H9 (cell line): ENCODE results near the gene AFAP1L2. TPM values are rescaled to one million over a fixed set of nuclear protein-coding genes. Genes with fewer than 3 reads are reported as not detected.

Source experiments
- DNase-seq: peaks from one replicate; pipeline ENCODE4 v3.0.0-alpha.2; 2017
- H2AFZ ChIP-seq: one replicate; pipeline ENCODE4 v1.6.1; 2013; ENCODE audit warnings: mild to moderate bottlenecking, low read length, control low read depth, moderate library complexity
- H2AK5ac ChIP-seq: 2 replicates; pipeline ENCODE4 v1.6.1; 2013; ENCODE audit warnings: low read length, control low read depth, mixed read lengths; ENCODE audit not compliant: insufficient read length
- H2BK120ac ChIP-seq: one replicate; pipeline ENCODE4 v1.6.1; 2013; ENCODE audit warnings: low read depth, mild to moderate bottlenecking, low read length, control low read depth, inconsistent platforms; ENCODE audit not compliant: poor library complexity, severe bottlenecking
- H2BK12ac ChIP-seq: 2 replicates; pipeline ENCODE4 v1.6.1; 2013; ENCODE audit warnings: low read length, control low read depth, mixed read lengths, low read depth; ENCODE audit not compliant: insufficient read length
- H2BK15ac ChIP-seq: 2 replicates; pipeline ENCODE4 v1.6.1; 2013; ENCODE audit warnings: low read depth, low read length, control low read depth
- H2BK20ac ChIP-seq: one replicate; pipeline ENCODE4 v1.6.1; 2013; ENCODE audit warnings: low read depth, mild to moderate bottlenecking, low read length, control low read depth, inconsistent platforms; ENCODE audit not compliant: poor library complexity, severe bottlenecking
- H2BK5ac ChIP-seq: 2 replicates; pipeline ENCODE4 v1.6.1; 2013; ENCODE audit warnings: low read length, control low read depth, mixed read lengths; ENCODE audit not compliant: insufficient read length
- H3K14ac ChIP-seq: 2 replicates; pipeline ENCODE4 v1.6.1; 2013; ENCODE audit warnings: low read length, control low read depth; ENCODE audit not compliant: insufficient read depth
- H3K18ac ChIP-seq: 2 replicates; pipeline ENCODE4 v1.6.1; 2013; ENCODE audit warnings: low read depth, mild to moderate bottlenecking, mixed read lengths, low read length, control low read depth; ENCODE audit not compliant: insufficient read length
- H3K23ac ChIP-seq: 2 replicates; pipeline ENCODE4 v1.6.1; 2013; ENCODE audit warnings: low read length, control low read depth, mixed read lengths, low read depth; ENCODE audit not compliant: insufficient read length
- H3K23me2 ChIP-seq: 2 replicates; pipeline ENCODE4 v1.6.1; 2013; ENCODE audit warnings: low read depth, mild to moderate bottlenecking, mixed read lengths, low read length, control low read depth; ENCODE audit not compliant: insufficient read length, poor library complexity, severe bottlenecking
- H3K27ac ChIP-seq: 2 replicates; pipeline ENCODE4 v1.5.1; 2013; ENCODE audit warnings: low read length, control low read depth, mixed read lengths, low read depth; ENCODE audit not compliant: insufficient read length
- H3K27me3 ChIP-seq: 2 replicates; pipeline ENCODE4 v1.6.1; 2013; ENCODE audit warnings: low read length, control low read depth, inconsistent platforms; ENCODE audit not compliant: insufficient read depth
- H3K4ac ChIP-seq: 2 replicates; pipeline ENCODE4 v1.6.1; 2013; ENCODE audit warnings: low read depth, mild to moderate bottlenecking, control low read depth, inconsistent platforms, low read length, moderate library complexity
- H3K4me1 ChIP-seq: 2 replicates; pipeline ENCODE4 v1.6.1; 2013; ENCODE audit warnings: low read length, control low read depth, inconsistent platforms; ENCODE audit not compliant: insufficient read depth
- H3K4me2 ChIP-seq: 2 replicates; pipeline ENCODE4 v1.6.1; 2013; ENCODE audit warnings: low read length, control low read depth, mixed read lengths; ENCODE audit not compliant: insufficient read length, insufficient read depth
- H3K56ac ChIP-seq: 2 replicates; pipeline ENCODE4 v1.6.1; 2013; ENCODE audit warnings: low read depth, mild to moderate bottlenecking, mixed read lengths, low read length, control low read depth; ENCODE audit not compliant: insufficient read length
- H3K79me1 ChIP-seq: 2 replicates; pipeline ENCODE4 v1.6.1; 2013; ENCODE audit warnings: low read depth, mild to moderate bottlenecking, moderate library complexity, low read length, control low read depth, inconsistent platforms; ENCODE audit not compliant: insufficient read depth, poor library complexity, severe bottlenecking
- H3K79me2 ChIP-seq: 2 replicates; pipeline ENCODE4 v1.6.1; 2013; ENCODE audit warnings: low read length, control low read depth, inconsistent platforms; ENCODE audit not compliant: insufficient read depth
- H3K9ac ChIP-seq: 2 replicates; pipeline ENCODE4 v1.6.1; 2013; ENCODE audit warnings: low read length, control low read depth, mixed read lengths; ENCODE audit not compliant: insufficient read length; ENCODE audit errors: extremely low read depth
- H3K9me3 ChIP-seq: one replicate; pipeline ENCODE4 v1.6.1; 2013; ENCODE audit warnings: low read depth, low read length, inconsistent platforms; ENCODE audit not compliant: control insufficient read depth
- H3T11ph ChIP-seq: one replicate; pipeline ENCODE4 v1.6.1; 2013; ENCODE audit warnings: mild to moderate bottlenecking, low read length, control low read depth, inconsistent platforms
- H4K20me1 ChIP-seq: one replicate; pipeline ENCODE4 v1.6.1; 2013; ENCODE audit not compliant: control insufficient read depth, insufficient read length, insufficient read depth
- H4K5ac ChIP-seq: 2 replicates; pipeline ENCODE4 v1.6.1; 2013; ENCODE audit warnings: low read depth, mild to moderate bottlenecking, mixed read lengths, low read length, control low read depth; ENCODE audit not compliant: insufficient read length
- H4K8ac ChIP-seq: replicated peaks from 2 replicates; pipeline ENCODE4 v1.6.1; 2013; ENCODE audit warnings: low read length, control low read depth, mixed read lengths, low read depth; ENCODE audit not compliant: insufficient read length
- H4K91ac ChIP-seq: 2 replicates; pipeline ENCODE4 v1.6.1; 2013; ENCODE audit warnings: low read depth, mild to moderate bottlenecking, moderate library complexity, mixed read lengths, low read length, control low read depth; ENCODE audit not compliant: insufficient read length
- H3K27ac Mint-ChIP-seq, 3 experiments: 2 replicates in 2 of 3; 3 replicates in 1 of 3; pipeline ENCODE4 v1.8.0; 2020 to 2021; ENCODE audit warnings: mixed read lengths in 3 of 3, mild to moderate bottlenecking in 1 of 3, moderate library complexity in 1 of 3
- H3K27me3 Mint-ChIP-seq: 2 replicates; pipeline ENCODE4 v1.8.0; 2021; ENCODE audit warnings: low read depth, mild to moderate bottlenecking, moderate library complexity, mixed read lengths
- H3K36me3 Mint-ChIP-seq, 3 experiments: 2 replicates in 2 of 3; 3 replicates in 1 of 3; pipeline ENCODE4 v1.8.0; 2020 to 2021; ENCODE audit warnings: low read depth in 3 of 3, mixed read lengths in 3 of 3; ENCODE audit not compliant: insufficient read depth in 1 of 3
- H3K4me1 Mint-ChIP-seq, 2 experiments: 2 replicates each; pipeline ENCODE4 v1.8.0; 2020; ENCODE audit warnings: mixed read lengths in 2 of 2
- H3K4me3 Mint-ChIP-seq, 2 experiments: 2 replicates in 1 of 2; 3 replicates in 1 of 2; pipeline ENCODE4 v1.8.0; 2020 to 2021; ENCODE audit warnings: mild to moderate bottlenecking in 2 of 2, mixed read lengths in 2 of 2, moderate library complexity in 1 of 2
- H3K9me3 Mint-ChIP-seq, 2 experiments: 2 replicates in 1 of 2; 3 replicates in 1 of 2; pipeline ENCODE4 v1.8.0; 2020; ENCODE audit warnings: mild to moderate bottlenecking in 2 of 2, mixed read lengths in 2 of 2, moderate library complexity in 1 of 2
- WGBS: extraction: QIAGEN DNeasy Blood & Tissue Kit; methylation state at CpG from one replicate; pipeline ENCODE4 v1.1.7; 2013; ENCODE audit warnings: missing lambda C conversion rate, low lambda C conversion rate, mixed read lengths; ENCODE audit not compliant: insufficient read length; ENCODE audit errors: extremely low coverage; 5-methylcytosine and 5-hydroxymethylcytosine counted together
- total RNA-seq: library from RNA; stranded (reverse); gene quantifications from 2 replicates; pipeline ENCODE4 v1.2.1, GENCODE V29; 2021
- TF ChIP-seq, protein P1 (sequence below): fragments of 200-600 bp; sonication (generic); conservative IDR thresholded peaks from 3 replicates; pipeline ENCODE4 v1.8.0; 2021; ENCODE audit warnings: antibody characterized with exemption, mild to moderate bottlenecking

AFAP1L2 gene
- total RNA-seq, 1 experiment from 2014 or later, result 0.77 TPM

DNA sequence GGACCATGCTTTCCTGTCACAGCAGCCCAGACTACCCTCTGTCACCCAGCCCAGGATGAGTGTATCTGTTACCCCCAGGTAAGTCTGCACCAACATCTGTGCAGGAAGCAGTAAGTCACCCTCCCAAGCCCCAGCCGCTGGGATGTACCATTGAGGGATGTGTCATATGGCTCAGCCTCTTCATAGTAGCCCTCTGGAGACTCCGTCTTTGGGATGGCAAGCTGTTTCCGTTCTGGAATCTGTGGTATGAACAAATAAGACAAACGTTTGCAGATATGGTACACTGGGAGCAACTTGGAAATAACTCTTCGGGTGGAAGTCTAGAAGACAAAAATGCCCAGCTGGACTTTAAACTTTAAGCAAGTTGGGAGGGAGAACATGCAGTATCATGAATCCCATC lies 81.3 kb downstream of the AFAP1L2 start:
- Histone ChIP-seq H3K23me2 (no peaks in the 10 kb centered on the region), H2BK120ac (no peak overlapping the region), H3K27ac (no peak overlapping the region), H3K9me3 (no peaks in the 10 kb centered on the region), H3K27me3 (no peaks in the 10 kb centered on the region), H3K9ac (no peak overlapping the region), H3K14ac (no peak overlapping the region), H2AFZ (no peak overlapping the region), H4K91ac (no peak overlapping the region), H3K23ac (no peak overlapping the region), H4K20me1 (no peaks in the 10 kb centered on the region), H3K4me1 (no peaks in the 10 kb centered on the region), H2BK12ac (no peak overlapping the region), H3T11ph (no peak overlapping the region), H2BK15ac (no peak overlapping the region), H3K18ac (no peak overlapping the region), H4K5ac (no peak overlapping the region), H3K4ac (no peak overlapping the region), H4K8ac (no peak overlapping the region), H3K56ac (no peak overlapping the region), H3K79me1 (no peaks in the 10 kb centered on the region), H3K4me2 (no peak overlapping the region), H2AK5ac (no peak overlapping the region), H2BK5ac (no peak overlapping the region), H2BK20ac (no peak overlapping the region), H3K79me2 (no peaks in the 10 kb centered on the region)
- WGBS, result no CpG with 5 or more reads among the region's 5 CpGs
- H3K27ac Mint-ChIP-seq, result no peak overlapping the region
- H3K36me3 Mint-ChIP-seq, result no peaks in the 10 kb centered on the region
- peaks cover 9% of the 10 kb centered on the region in 2 experiments for H3K4me1 Mint-ChIP-seq
- TF ChIP-seq, protein P1, sequence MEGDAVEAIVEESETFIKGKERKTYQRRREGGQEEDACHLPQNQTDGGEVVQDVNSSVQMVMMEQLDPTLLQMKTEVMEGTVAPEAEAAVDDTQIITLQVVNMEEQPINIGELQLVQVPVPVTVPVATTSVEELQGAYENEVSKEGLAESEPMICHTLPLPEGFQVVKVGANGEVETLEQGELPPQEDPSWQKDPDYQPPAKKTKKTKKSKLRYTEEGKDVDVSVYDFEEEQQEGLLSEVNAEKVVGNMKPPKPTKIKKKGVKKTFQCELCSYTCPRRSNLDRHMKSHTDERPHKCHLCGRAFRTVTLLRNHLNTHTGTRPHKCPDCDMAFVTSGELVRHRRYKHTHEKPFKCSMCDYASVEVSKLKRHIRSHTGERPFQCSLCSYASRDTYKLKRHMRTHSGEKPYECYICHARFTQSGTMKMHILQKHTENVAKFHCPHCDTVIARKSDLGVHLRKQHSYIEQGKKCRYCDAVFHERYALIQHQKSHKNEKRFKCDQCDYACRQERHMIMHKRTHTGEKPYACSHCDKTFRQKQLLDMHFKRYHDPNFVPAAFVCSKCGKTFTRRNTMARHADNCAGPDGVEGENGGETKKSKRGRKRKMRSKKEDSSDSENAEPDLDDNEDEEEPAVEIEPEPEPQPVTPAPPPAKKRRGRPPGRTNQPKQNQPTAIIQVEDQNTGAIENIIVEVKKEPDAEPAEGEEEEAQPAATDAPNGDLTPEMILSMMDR, result no peak
- H3K4me3 Mint-ChIP-seq, result no peak overlapping the region
- DNase-seq, result no peak
- H3K27me3 Mint-ChIP-seq, result peaks cover 8% of the 10 kb centered on the region
- no peaks in the 10 kb centered on the region for H3K9me3 Mint-ChIP-seq
